Thoracic aorta (tissue), 2 donors: ENCODE measurements around the gene TEKT3. TPM values are rescaled to one million over a fixed set of nuclear protein-coding genes. Genes with fewer than 3 reads are reported as not detected.

Experiments used
- ATAC-seq: fragments of 150-250 bp; one replicate; pipeline ENCODE4 v1.8.0; 2017; ENCODE audit warnings: low read depth; ENCODE audit not compliant: insufficient number of reproducible peaks, low FRiP score
- DNase-seq: peaks from one replicate; pipeline ENCODE4 v3.0.0-alpha.2; 2020; ENCODE audit warnings: low spot score
- H3K27ac ChIP-seq, 2 donors: fragments of 200-600 bp; sonication (generic); 1 replicate in 1 of 2; 2 replicates in 1 of 2; pipeline ENCODE4 v1.5.1; 2016; ENCODE audit warnings: mild to moderate bottlenecking in 2 of 2, moderate library complexity in 2 of 2
- H3K27me3 ChIP-seq: fragments of 200-600 bp; sonication (generic); replicated peaks from 2 replicates; pipeline ENCODE4 v1.6.0; 2016; ENCODE audit warnings: mild to moderate bottlenecking; ENCODE audit not compliant: insufficient read depth
- H3K36me3 ChIP-seq: fragments of 200-600 bp; sonication (generic); one replicate; pipeline ENCODE4 v1.5.1; 2016
- H3K4me1 ChIP-seq, 2 donors: fragments of 200-600 bp; sonication (generic); 1 replicate in 1 of 2; 2 replicates in 1 of 2; pipeline versions ENCODE4 v1.5.1 to v1.6.0; 2016; ENCODE audit warnings: low read depth in 2 of 2, mild to moderate bottlenecking in 1 of 2; ENCODE audit not compliant: control insufficient read depth in 1 of 2
- H3K4me3 ChIP-seq: fragments of 200-600 bp; sonication (generic); 2 replicates; pipeline ENCODE4 v1.5.1; 2016; ENCODE audit warnings: mild to moderate bottlenecking
- H3K9me3 ChIP-seq: fragments of 200-600 bp; sonication (generic); 2 replicates; pipeline ENCODE4 v1.5.1; 2016
- total RNA-seq, 2 donors: library from RNA; depleted of rRNA; stranded (reverse); fragments of >200 nt; gene quantifications; one replicate each; pipeline versions ENCODE4 v1.1.0 to v1.2.3, GENCODE V29; 2016
- TF ChIP-seq, protein P1 (sequence below): fragments of 200-600 bp; sonication (generic); IDR thresholded peaks from one replicate; pipeline ENCODE4 v1.5.1; 2019; ENCODE audit warnings: antibody characterized with exemption

TEKT3 gene
- total RNA-seq, 2 donors from 2014 or later, result not detected

DNA sequence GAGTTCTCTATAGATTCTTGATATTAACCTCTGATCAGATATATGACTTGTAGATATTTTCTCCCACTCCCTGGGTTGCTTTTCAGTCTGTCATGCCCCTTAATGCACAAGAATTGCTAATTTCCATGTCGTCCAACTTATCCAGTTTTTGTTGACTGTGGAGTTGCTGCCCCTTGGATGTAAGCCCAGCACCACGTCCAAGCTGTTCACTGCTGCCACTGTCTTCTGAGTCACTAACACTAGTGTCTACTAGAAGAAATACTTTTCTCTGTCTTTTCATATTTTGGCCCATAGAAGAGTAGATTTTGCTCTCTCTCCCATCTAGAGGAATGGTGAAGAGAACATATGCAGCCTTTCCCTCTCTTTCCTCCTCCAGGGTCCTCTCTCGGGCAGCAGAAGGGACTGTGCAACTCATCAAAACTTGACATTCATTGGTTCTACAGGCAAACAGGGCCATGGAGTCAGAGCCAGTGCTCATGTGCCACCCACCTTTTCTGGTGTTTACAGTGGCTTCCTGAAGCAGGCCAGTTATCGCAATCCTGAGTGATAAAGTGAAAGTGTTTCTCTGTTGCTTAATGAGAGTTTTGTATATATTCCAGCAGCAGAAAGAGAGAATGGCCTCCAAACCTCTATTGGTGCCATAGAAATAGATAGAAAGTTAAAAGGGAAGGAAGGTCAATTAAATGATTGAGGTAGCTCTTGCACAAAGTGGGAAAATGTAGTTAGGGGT lies 53.7 kb downstream of the TEKT3 start:
- no peaks in the 10 kb centered on the region for H3K27me3 ChIP-seq
- H3K36me3 ChIP-seq, result no peaks in the 10 kb centered on the region
- TF ChIP-seq, protein P1, sequence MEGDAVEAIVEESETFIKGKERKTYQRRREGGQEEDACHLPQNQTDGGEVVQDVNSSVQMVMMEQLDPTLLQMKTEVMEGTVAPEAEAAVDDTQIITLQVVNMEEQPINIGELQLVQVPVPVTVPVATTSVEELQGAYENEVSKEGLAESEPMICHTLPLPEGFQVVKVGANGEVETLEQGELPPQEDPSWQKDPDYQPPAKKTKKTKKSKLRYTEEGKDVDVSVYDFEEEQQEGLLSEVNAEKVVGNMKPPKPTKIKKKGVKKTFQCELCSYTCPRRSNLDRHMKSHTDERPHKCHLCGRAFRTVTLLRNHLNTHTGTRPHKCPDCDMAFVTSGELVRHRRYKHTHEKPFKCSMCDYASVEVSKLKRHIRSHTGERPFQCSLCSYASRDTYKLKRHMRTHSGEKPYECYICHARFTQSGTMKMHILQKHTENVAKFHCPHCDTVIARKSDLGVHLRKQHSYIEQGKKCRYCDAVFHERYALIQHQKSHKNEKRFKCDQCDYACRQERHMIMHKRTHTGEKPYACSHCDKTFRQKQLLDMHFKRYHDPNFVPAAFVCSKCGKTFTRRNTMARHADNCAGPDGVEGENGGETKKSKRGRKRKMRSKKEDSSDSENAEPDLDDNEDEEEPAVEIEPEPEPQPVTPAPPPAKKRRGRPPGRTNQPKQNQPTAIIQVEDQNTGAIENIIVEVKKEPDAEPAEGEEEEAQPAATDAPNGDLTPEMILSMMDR, result no peak
- ATAC-seq (no peak), DNase-seq (no peak)
- no peak overlapping the region for H3K27ac ChIP-seq
- no peak overlapping the region for H3K4me3 ChIP-seq
- no peaks in the 10 kb centered on the region for H3K4me1 ChIP-seq
- H3K9me3 ChIP-seq, result no peaks in the 10 kb centered on the region

DNA sequence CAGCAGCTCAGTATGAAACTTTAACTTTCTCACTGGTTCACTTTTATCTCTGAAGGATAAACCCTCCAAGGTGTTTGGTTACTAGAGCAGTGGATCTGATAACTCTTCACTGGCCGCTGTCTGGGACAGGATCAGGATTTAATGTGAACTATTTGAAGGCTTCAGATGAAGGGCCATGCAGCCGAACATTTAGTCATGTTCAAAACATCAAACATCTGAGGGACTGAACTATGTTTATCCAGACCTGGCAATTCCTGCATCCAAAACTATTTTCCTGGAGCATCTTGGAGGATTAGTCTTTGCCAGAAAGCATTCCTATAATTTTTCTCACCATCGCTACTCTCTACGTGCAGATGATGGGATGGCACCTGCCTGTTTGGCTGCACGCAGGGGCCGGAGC lies 55.9 kb downstream of the TEKT3 start:
- H3K27ac ChIP-seq, result no peak overlapping the region
- TF ChIP-seq, protein P1, result no peak
- no peak overlapping the region for H3K4me3 ChIP-seq
- H3K36me3 ChIP-seq, result no peaks in the 10 kb centered on the region
- H3K9me3 ChIP-seq, result no peaks in the 10 kb centered on the region
- H3K4me1 ChIP-seq, result no peaks in the 10 kb centered on the region
- ATAC-seq, result no peak
- no peak for DNase-seq
- no peaks in the 10 kb centered on the region for H3K27me3 ChIP-seq

DNA sequence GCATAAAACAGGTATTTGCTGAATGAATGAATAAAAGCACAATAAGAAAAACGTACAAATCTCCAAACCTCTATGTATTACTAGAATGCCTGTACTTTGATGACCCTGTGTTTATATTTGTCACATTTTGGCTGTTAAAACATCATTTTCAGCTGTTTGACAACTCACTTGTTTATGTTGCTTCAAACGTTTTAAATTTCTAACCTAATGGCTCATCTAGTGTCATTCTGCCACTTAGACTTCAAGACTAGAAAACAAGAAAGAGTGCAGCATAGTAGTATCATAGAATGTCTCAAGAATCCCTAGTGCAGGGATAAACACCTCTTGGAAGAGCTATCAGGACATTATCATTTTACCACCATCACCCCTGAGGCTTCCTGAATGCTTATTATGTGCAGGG lies 56.9 kb downstream of the TEKT3 start:
- TF ChIP-seq, protein P1, result no peak
- ATAC-seq, result no peak
- no peaks in the 10 kb centered on the region for H3K27me3 ChIP-seq
- H3K27ac ChIP-seq, result no peak overlapping the region
- H3K36me3 ChIP-seq, result no peaks in the 10 kb centered on the region
- DNase-seq, result no peak
- H3K4me1 ChIP-seq, result no peaks in the 10 kb centered on the region
- H3K9me3 ChIP-seq, result no peaks in the 10 kb centered on the region
- H3K4me3 ChIP-seq, result no peak overlapping the region

DNA sequence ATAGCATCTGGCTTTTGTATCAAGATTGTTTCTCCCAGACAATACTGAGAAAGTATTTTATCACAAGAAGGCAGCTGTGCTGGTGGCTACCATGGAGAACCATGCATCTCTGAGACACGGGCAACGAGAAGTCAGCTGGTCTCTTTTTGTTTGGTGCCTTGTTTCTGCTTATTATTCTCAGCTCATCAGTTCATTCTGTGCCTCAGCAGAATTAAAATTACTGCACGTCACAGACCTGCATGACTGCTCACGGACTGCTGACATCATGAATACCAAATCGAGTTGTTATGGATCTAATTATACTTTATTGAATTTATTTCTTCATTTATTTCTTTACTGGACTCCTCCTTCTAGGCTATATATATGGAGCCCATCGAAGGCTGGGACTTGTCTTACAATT lies 57.3 kb downstream of the TEKT3 start:
- Histone ChIP-seq H3K4me1 (no peaks in the 10 kb centered on the region), H3K4me3 (no peak overlapping the region), H3K27me3 (no peaks in the 10 kb centered on the region), H3K27ac (no peak overlapping the region), H3K36me3 (no peaks in the 10 kb centered on the region), H3K9me3 (no peaks in the 10 kb centered on the region)
- TF ChIP-seq, protein P1, result no peak
- DNase-seq (no peak), ATAC-seq (no peak)

DNA sequence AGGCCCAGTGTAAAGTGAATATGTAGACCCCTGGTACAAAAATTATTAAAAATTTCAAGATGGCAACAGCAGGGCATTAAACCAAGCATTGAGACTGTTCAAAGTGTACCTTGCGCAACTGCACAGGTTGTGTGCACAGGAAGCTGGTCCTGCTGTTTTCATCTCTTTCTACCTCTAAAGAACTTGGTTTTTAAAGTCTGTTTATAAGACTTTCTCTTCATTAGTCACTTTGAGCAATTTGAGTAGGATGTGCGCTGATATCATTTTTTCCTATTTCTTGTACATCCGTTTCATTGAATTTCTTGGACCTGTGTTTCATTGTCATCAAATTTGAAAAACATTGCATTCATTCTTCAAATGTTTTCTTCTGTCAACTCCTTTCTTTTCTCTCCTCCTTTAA lies 59.5 kb downstream of the TEKT3 start:
- no peaks in the 10 kb centered on the region for H3K4me1 ChIP-seq
- H3K27me3 ChIP-seq, result no peaks in the 10 kb centered on the region
- ATAC-seq, result no peak
- H3K27ac ChIP-seq, result no peak overlapping the region
- H3K4me3 ChIP-seq, result no peak overlapping the region
- H3K9me3 ChIP-seq, result no peaks in the 10 kb centered on the region
- H3K36me3 ChIP-seq, result no peaks in the 10 kb centered on the region
- no peak for DNase-seq
- TF ChIP-seq, protein P1, result no peak
